ENCODE measurements around the gene SCYL2.

DNA sequence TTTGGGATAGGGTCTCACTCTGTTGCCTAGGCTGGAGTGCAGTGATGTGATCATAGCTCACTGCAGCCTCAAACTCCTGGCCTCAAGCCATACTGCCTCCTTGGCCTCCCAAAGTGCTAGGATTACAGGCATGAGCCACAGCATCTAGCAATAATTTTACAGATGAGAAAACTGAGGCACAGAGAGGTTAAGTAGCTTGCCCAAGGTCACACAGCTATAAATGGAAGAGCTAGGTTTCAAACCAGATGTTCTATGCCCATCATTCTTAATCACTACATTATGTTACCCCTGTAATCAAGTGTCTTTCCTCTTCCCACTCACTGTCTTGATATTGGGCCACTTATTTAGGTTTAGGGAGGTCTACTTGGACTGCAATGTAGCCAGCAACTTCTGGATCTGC lies 93.5 kb downstream of the SCYL2 start:
- TF ChIP-seq KAT7 (CRISPR knock-in tag; IDR thresholded peaks at IDR 0.05; ENCODE audit: borderline replicate concordance) (no peak), ATF1 (CRISPR knock-in tag; IDR thresholded peaks at IDR 0.05) (no peak), ZBTB21 (CRISPR knock-in tag; IDR thresholded peaks at IDR 0.05; ENCODE audit: borderline replicate concordance) (no peak), FOXP1 (CRISPR knock-in tag; IDR thresholded peaks at IDR 0.05; ENCODE audit: borderline replicate concordance) (no peak), JUN (CRISPR knock-in tag; IDR thresholded peaks at IDR 0.05) (no peak), RORB (CRISPR knock-in tag; IDR thresholded peaks at IDR 0.05) (no peak), ZNF396 (CRISPR knock-in tag; IDR thresholded peaks at IDR 0.05; ENCODE audit: borderline replicate concordance) (no peak), ZNF416 (CRISPR knock-in tag; IDR thresholded peaks at IDR 0.05) (no peak)
- TF ChIP-seq, protein P1, sequence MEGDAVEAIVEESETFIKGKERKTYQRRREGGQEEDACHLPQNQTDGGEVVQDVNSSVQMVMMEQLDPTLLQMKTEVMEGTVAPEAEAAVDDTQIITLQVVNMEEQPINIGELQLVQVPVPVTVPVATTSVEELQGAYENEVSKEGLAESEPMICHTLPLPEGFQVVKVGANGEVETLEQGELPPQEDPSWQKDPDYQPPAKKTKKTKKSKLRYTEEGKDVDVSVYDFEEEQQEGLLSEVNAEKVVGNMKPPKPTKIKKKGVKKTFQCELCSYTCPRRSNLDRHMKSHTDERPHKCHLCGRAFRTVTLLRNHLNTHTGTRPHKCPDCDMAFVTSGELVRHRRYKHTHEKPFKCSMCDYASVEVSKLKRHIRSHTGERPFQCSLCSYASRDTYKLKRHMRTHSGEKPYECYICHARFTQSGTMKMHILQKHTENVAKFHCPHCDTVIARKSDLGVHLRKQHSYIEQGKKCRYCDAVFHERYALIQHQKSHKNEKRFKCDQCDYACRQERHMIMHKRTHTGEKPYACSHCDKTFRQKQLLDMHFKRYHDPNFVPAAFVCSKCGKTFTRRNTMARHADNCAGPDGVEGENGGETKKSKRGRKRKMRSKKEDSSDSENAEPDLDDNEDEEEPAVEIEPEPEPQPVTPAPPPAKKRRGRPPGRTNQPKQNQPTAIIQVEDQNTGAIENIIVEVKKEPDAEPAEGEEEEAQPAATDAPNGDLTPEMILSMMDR (IDR thresholded peaks at IDR 0.05) = no peak
- TF ChIP-seq, protein P2, sequence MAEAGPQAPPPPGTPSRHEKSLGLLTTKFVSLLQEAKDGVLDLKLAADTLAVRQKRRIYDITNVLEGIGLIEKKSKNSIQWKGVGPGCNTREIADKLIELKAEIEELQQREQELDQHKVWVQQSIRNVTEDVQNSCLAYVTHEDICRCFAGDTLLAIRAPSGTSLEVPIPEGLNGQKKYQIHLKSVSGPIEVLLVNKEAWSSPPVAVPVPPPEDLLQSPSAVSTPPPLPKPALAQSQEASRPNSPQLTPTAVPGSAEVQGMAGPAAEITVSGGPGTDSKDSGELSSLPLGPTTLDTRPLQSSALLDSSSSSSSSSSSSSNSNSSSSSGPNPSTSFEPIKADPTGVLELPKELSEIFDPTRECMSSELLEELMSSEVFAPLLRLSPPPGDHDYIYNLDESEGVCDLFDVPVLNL (CRISPR knock-in tag; IDR thresholded peaks at IDR 0.05; ENCODE audit: borderline replicate concordance, low read depth) = no peak
- TF ChIP-seq, protein P3, sequence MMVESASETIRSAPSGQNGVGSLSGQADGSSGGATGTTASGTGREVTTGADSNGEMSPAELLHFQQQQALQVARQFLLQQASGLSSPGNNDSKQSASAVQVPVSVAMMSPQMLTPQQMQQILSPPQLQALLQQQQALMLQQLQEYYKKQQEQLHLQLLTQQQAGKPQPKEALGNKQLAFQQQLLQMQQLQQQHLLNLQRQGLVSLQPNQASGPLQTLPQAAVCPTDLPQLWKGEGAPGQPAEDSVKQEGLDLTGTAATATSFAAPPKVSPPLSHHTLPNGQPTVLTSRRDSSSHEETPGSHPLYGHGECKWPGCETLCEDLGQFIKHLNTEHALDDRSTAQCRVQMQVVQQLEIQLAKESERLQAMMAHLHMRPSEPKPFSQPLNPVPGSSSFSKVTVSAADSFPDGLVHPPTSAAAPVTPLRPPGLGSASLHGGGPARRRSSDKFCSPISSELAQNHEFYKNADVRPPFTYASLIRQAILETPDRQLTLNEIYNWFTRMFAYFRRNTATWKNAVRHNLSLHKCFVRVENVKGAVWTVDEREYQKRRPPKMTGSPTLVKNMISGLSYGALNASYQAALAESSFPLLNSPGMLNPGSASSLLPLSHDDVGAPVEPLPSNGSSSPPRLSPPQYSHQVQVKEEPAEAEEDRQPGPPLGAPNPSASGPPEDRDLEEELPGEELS (CRISPR knock-in tag; IDR thresholded peaks at IDR 0.05) = no peak
- TF ChIP-seq, protein P4, sequence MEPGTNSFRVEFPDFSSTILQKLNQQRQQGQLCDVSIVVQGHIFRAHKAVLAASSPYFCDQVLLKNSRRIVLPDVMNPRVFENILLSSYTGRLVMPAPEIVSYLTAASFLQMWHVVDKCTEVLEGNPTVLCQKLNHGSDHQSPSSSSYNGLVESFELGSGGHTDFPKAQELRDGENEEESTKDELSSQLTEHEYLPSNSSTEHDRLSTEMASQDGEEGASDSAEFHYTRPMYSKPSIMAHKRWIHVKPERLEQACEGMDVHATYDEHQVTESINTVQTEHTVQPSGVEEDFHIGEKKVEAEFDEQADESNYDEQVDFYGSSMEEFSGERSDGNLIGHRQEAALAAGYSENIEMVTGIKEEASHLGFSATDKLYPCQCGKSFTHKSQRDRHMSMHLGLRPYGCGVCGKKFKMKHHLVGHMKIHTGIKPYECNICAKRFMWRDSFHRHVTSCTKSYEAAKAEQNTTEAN (CRISPR knock-in tag; IDR thresholded peaks at IDR 0.05) = no peak

All from WTC11 (cell line).